GM12892 (cell line): ENCODE data around the gene RBM46.
"Not testable (repeated sequence)": the region's sequence is repeated elsewhere in the genome, so short reads cannot be mapped to it uniquely, and the experiment has no call there.

Experiments
- DNase-seq: peaks from one replicate; pipeline ENCODE4 v3.0.0; 2011; ENCODE audit not compliant: insufficient read length
- FAIRE-seq: peaks from 2 replicates; lab custom pipeline; 2011; peaks lifted over from hg19 to GRCh38; lab: Jason Lieb, UNC
- POLR2A ChIP-seq: IDR thresholded peaks from 2 replicates; pipeline ENCODE4 v1.6.1; 2011; ENCODE audit warnings: low read depth, low read length, control low read depth
- POLR2AphosphoS5 ChIP-seq: IDR thresholded peaks from 2 replicates; pipeline ENCODE4 v1.6.1; 2011; ENCODE audit warnings: low read depth, low read length, control low read depth
- TAF1 ChIP-seq: IDR thresholded peaks from 2 replicates; pipeline ENCODE4 v1.6.1; 2011; ENCODE audit warnings: low read depth, mild to moderate bottlenecking, control low read depth, low read length, borderline replicate concordance

The RBM46 gene

DNA sequence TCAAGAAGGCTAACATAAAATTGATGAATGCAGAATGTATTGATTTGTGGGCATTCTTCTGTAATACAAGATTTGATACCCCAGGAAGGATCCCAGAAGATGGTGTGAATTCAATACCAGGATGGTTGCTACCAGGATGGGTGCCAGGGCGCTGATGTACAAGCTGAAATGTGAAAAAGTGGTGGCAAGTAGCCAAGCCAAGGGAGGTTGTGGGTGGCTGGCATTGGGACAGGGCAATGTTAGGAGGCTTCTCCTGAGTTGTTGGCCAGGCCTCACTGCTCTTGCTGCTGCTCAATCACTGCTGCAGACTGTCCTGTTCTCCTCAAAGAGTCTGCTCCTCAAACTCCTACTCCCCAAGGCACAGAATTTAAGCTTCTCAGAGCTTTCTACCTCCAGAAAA, 77.1 kb downstream of the RBM46 start:
- FAIRE-seq = no peak
- TF ChIP-seq TAF1 (no peak), POLR2AphosphoS5 (no peak), POLR2A (no peak)

DNA sequence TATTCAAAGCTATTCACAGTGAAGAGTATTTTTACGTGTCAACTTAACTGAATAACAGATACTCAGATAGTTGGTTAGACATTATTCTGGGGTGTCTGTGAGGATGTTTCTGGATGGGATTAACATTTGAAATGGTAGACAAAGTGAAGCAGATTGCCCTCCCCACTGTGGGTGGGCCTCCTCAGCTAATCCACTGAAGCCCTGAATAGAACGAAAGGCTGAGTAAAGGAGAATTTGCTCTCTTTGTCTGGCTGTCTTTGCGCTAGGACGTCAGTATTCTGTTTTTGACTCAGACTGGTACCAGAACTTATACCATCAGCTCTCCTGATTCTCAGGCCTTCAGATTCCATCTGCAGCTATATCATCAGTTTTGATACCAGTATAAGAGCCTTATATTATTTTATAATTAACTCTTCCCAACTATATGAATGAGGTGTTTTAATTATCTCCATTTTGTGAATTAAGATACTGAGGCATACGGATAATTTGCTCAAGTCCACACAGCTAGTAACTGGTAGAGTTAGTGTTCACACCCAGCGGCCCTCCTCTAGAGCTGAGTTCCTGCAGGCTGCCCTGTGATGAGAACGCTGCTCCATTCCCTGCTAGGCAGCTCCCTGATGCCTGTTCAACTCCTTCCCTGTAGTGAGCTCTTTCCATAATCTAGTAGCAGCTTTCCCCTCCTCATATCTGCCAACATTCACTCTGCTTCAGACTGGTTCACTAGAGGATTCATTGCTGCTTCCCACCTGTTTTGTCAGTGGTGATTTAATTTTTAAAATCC, 87.5 kb downstream of the RBM46 start:
- FAIRE-seq (no peak), DNase-seq (no peak)

More for the DNA sequence above, 77.1 kb downstream of the RBM46 start:
- no peak for DNase-seq

DNA sequence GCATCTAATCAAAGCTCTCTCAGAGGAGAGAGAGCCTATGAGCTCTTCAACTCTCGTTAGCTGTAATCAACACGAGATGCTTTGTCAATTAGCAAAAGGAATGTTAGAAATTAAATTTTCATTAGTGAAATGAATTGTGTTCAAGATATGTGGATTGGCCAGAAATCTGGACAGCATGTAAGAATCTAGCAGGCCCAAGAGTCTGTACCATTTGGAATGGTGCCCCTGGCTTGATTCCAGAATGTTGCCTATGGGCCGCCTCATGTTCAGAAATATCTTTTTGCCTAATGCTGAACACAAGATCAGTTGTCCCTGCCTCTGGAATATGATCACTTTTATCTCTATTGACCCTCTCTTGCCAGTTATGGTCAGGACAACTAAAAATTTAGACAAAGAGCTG, 88.2 kb downstream of the RBM46 start:
- DNase-seq (no peak), FAIRE-seq (no peak)
- TF ChIP-seq POLR2AphosphoS5 (no peak), POLR2A (no peak), TAF1 (no peak)

More for the DNA sequence above, 87.5 kb downstream of the RBM46 start:
- TF ChIP-seq POLR2A (no peak), TAF1 (no peak)

DNA sequence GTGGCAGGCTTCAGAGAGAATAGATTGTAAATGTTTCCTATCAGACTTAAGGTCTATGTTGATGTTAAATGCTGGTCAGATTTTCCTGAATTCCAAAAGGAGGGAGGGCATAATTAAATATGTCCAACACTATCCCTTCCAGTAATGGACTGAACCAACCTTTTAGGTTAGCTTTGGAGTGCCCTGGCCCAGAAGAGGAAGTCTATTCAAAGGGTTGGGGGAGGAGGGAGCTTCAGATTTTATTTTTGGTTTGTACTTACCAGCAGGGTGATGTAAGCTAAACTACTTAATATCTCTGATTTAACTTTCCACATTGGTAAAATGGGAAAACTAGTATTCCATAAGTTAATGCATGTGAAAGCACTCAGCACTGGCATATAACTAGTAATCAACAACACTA, 91.1 kb downstream of the RBM46 start:
- DNase-seq (no peak), FAIRE-seq (no peak)
- TF ChIP-seq POLR2A = no peak
- TF ChIP-seq POLR2AphosphoS5 = no peak
- TF ChIP-seq TAF1 = no peak

DNA sequence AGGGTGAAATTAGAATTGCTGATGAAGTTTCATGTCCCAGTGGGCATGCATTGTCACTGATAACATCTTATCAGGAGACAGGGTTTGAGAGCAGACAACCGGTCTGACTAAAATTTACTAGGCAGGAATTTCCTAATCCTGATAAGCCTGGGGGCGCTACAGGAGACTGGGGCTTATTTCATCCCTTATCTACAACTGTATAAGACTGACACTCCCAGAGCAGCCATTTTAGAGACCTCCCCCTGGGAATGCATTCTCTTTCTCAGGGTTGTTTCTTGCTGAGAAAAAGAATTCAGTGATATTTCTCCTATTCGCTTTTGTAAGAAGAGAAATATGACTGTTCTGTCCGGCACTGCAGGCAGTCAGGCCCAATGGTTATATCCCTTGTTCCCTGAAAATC, 93.0 kb downstream of the RBM46 start:
- DNase-seq, FAIRE-seq: not testable (repeated sequence)

DNA sequence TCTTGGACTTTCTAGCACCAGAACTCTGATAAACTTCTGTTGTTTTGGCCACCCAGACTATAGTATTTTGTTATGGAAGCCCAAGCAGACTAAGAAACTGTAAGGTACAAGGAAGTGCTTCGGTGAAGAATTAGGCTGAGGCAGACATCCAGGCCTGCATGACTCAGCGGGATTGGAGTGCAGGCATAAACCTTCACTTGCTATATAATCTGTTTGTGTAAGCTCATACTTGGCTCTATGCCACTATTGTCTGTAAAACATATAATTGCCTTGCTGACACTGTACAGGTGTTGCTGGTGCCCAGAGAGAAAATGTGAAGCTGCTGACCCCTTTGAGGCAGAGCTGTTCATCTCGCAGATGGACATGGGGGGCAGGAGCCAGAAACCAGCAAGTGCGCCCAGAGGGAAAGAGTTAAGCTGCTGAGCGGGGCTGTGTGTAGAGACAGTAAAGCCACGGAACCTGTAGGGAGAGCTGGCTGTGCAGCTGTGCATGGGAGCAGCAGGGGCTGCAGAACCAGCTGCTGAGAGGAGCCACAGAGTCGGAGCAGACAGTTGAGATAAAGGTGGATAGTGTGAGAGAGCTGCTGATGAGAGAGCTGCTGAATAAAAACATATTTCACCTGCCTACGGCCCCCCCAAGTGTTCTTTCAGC, 96.2 kb downstream of the RBM46 start:
- TF ChIP-seq POLR2A = no peak
- TF ChIP-seq POLR2AphosphoS5 = no peak
- TF ChIP-seq TAF1 = no peak
- no peak for DNase-seq
- FAIRE-seq = no peak
